A549 (cell line): ENCODE results near the gene FPR1. TPM values are rescaled to one million over a fixed set of nuclear protein-coding genes. Genes with fewer than 3 reads are reported as not detected.
A peak's percentile ranks its signal among the peaks of the same experiment; 100 is the strongest.

Experiments used
- ATAC-seq, 2 experiments: fragments of 200-7000 bp in 1 of 2; fragments of >200 bp in 1 of 2; cut with Nextera tagmentation in 1 of 2; cut with Tn5 transposase in 1 of 2; 3 replicates each; pipeline versions ENCODE4 v1.8.0 to v1.9.1; 2018 to 2020; ENCODE audit warnings: mild to moderate bottlenecking in 1 of 2, moderate library complexity in 1 of 2
- CTCF ChIA-PET: fragments of 300-600 bp; sonication (Branson Sonifier 250); formaldehyde crosslinking; extraction: SDS; loops from one replicate; lab custom pipeline; 2021; ENCODE audit warnings: antibody characterized with exemption, inconsistent platforms; lab: Yijun Ruan, JAX
- POLR2A ChIA-PET: fragments of 350-600 bp; formaldehyde crosslinking; extraction: SDS; loops from one replicate; lab custom pipeline; 2021; ENCODE audit warnings: antibody characterized with exemption, inconsistent platforms; lab: Yijun Ruan, JAX
- DNase-seq, 2 experiments: peaks; one replicate each; pipeline versions ENCODE4 v3.0.0 to v3.0.0-alpha.2; 2011 to 2016; ENCODE audit warnings: low read depth in 1 of 2, low spot score in 1 of 2
- FAIRE-seq: peaks from 2 replicates; lab custom pipeline; 2011; peaks lifted over from hg19 to GRCh38; lab: Jason Lieb, UNC
- H3K27ac ChIP-seq, 2 experiments: fragments of >200 bp; sonication (Bioruptor Twin); formaldehyde crosslinking; 3 replicates each; pipeline ENCODE4 v1.5.1; 2016 to 2017
- H3K4me1 ChIP-seq: fragments of >200 bp; sonication (Bioruptor Twin); formaldehyde crosslinking; 3 replicates; pipeline ENCODE4 v1.6.1; 2016
- H3K4me2 ChIP-seq: fragments of >200 bp; sonication (Bioruptor Twin); formaldehyde crosslinking; 3 replicates; pipeline ENCODE4 v1.6.1; 2016
- H3K4me3 ChIP-seq: fragments of >200 bp; sonication (Bioruptor Twin); formaldehyde crosslinking; 3 replicates; pipeline ENCODE4 v1.5.1; 2016
- H3K9me3 ChIP-seq: fragments of >200 bp; sonication (Bioruptor Twin); formaldehyde crosslinking; 3 replicates; pipeline ENCODE4 v1.6.1; 2016
- ATOH8 ChIP-seq: fragments of 250-450 bp; sonication (Bioruptor Pico); IDR thresholded peaks from 2 replicates; pipeline ENCODE4 v1.5.0; 2020; ENCODE audit warnings: low read depth, mild to moderate bottlenecking, moderate library complexity
- CBX2 ChIP-seq: fragments of 200-600 bp; sonication (generic); IDR thresholded peaks from 2 replicates; pipeline ENCODE4 v1.6.1; 2016; ENCODE audit warnings: low read depth, mild to moderate bottlenecking, borderline replicate concordance
- CBX8 ChIP-seq: fragments of 200-600 bp; sonication (generic); IDR thresholded peaks from 2 replicates; pipeline ENCODE4 v1.6.1; 2016
- CHD2 ChIP-seq: fragments of 150-350 bp; IDR thresholded peaks from 2 replicates; pipeline ENCODE4 v1.6.1; 2014; ENCODE audit warnings: low read length; ENCODE audit not compliant: partially characterized antibody
- E2F6 ChIP-seq: IDR thresholded peaks from 2 replicates; pipeline ENCODE4 v1.6.1; 2012; ENCODE audit warnings: low read depth, borderline replicate concordance
- FOSB ChIP-seq: fragments of 250-450 bp; sonication (Bioruptor Pico); IDR thresholded peaks from 2 replicates; pipeline ENCODE4 v1.5.0; 2020; ENCODE audit warnings: mild to moderate bottlenecking, moderate library complexity
- FOSL2 ChIP-seq, 2 experiments: fragments of 450-650 bp in 1 of 2; fragments of >200 bp in 1 of 2; sonication (Bioruptor Twin) in 1 of 2; formaldehyde crosslinking; IDR thresholded peaks; 2 replicates each; pipeline versions ENCODE4 v1.5.0 to v1.6.1; 2016 to 2020; ENCODE audit warnings: mild to moderate bottlenecking in 1 of 2, moderate library complexity in 1 of 2
- FOXS1 ChIP-seq: fragments of 250-450 bp; sonication (Bioruptor Pico); IDR thresholded peaks from 2 replicates; pipeline ENCODE4 v1.5.0; 2020; ENCODE audit warnings: mild to moderate bottlenecking, moderate library complexity
- GATA3 ChIP-seq: IDR thresholded peaks from 2 replicates; pipeline ENCODE4 v1.6.1; 2012; ENCODE audit warnings: borderline replicate concordance
- HDAC2 ChIP-seq: fragments of 200-600 bp; sonication (generic); IDR thresholded peaks from 2 replicates; pipeline ENCODE4 v1.6.1; 2016
- HOXB5 ChIP-seq: fragments of 250-450 bp; sonication (Bioruptor Pico); IDR thresholded peaks from 2 replicates; pipeline ENCODE4 v1.5.0; 2020; ENCODE audit warnings: mild to moderate bottlenecking, moderate library complexity
- JUN ChIP-seq, 2 experiments: fragments of >200 bp; sonication (Bioruptor Twin); formaldehyde crosslinking; IDR thresholded peaks; 2 replicates in 1 of 2; 3 replicates in 1 of 2; pipeline ENCODE4 v1.6.1; 2016 to 2017
- MAFK ChIP-seq: fragments of 450-650 bp; IDR thresholded peaks from 2 replicates; pipeline ENCODE4 v1.6.1; 2014; ENCODE audit not compliant: partially characterized antibody
- MAX ChIP-seq: IDR thresholded peaks from 2 replicates; pipeline ENCODE4 v1.6.1; 2012
- MAZ ChIP-seq: fragments of 150-350 bp; IDR thresholded peaks from 2 replicates; pipeline ENCODE4 v1.6.1; 2014; ENCODE audit warnings: antibody characterized with exemption, low read depth, low read length, borderline replicate concordance
- MYC ChIP-seq: IDR thresholded peaks from 2 replicates; pipeline ENCODE4 v1.6.1; 2012; ENCODE audit warnings: mild to moderate bottlenecking, inconsistent platforms, low read length, improper control_type of control experiment, borderline replicate concordance
- NFE2L2 ChIP-seq: fragments of 150-350 bp; conservative IDR thresholded peaks from 2 replicates; pipeline ENCODE4 v1.6.1; 2014; ENCODE audit warnings: low read length
- NR3C1 ChIP-seq: fragments of >200 bp; sonication (Bioruptor Twin); formaldehyde crosslinking; IDR thresholded peaks from 3 replicates; pipeline ENCODE4 v1.6.1; 2017
- PHF8 ChIP-seq: fragments of 200-600 bp; sonication (generic); IDR thresholded peaks from 2 replicates; pipeline ENCODE4 v1.6.1; 2016; ENCODE audit warnings: low read depth, mild to moderate bottlenecking, antibody characterized with exemption, moderate library complexity, borderline replicate concordance
- RAD21 ChIP-seq, 2 experiments: fragments of >200 bp in 1 of 2; sonication (Bioruptor Twin) in 1 of 2; formaldehyde crosslinking in 1 of 2; IDR thresholded peaks in 1 of 2; conservative IDR thresholded peaks in 1 of 2; 2 replicates in 1 of 2; 3 replicates in 1 of 2; pipeline ENCODE4 v1.6.1; 2012 to 2018; ENCODE audit warnings: inconsistent platforms in 1 of 2
- RCOR1 ChIP-seq: fragments of 150-350 bp; IDR thresholded peaks from 2 replicates; pipeline ENCODE4 v1.6.1; 2014; ENCODE audit warnings: antibody characterized with exemption, low read length, low read depth
- RNF2 ChIP-seq: fragments of 200-600 bp; sonication (generic); IDR thresholded peaks from 2 replicates; pipeline ENCODE4 v1.6.1; 2016; ENCODE audit warnings: low read depth, mild to moderate bottlenecking, antibody characterized with exemption, moderate library complexity, borderline replicate concordance
- SMC3 ChIP-seq: fragments of >200 bp; sonication (Bioruptor Twin); formaldehyde crosslinking; IDR thresholded peaks from 3 replicates; pipeline ENCODE4 v1.6.1; 2018; ENCODE audit warnings: inconsistent platforms
- USF2 ChIP-seq: fragments of 450-650 bp; IDR thresholded peaks from 2 replicates; pipeline ENCODE4 v1.6.1; 2014; ENCODE audit warnings: antibody characterized with exemption
- ZSCAN20 ChIP-seq: fragments of 250-450 bp; sonication (Bioruptor Pico); IDR thresholded peaks from 2 replicates; pipeline ENCODE4 v1.8.0; 2022; ENCODE audit warnings: mild to moderate bottlenecking, moderate library complexity
- WGBS: methylation state at CpG from one replicate; pipeline ENCODE4 v1.1.6; 2017; ENCODE audit errors: missing lambda C conversion rate; 5-methylcytosine and 5-hydroxymethylcytosine counted together
- polyA plus RNA-seq, 4 experiments: library from polyadenylated mRNA; depleted of rRNA in 3 of 4; stranded (reverse); fragments of >200 nt; fragmentation: RNase III in 1 of 4; extraction: RNeasy Plus Mini Kit Qiagen cat#74134 plus additional on column Dnase treatment in 1 of 4; gene quantifications; 2 replicates in 3 of 4; 3 replicates in 1 of 4; pipeline ENCODE4 v1.2.3, GENCODE V29; 2011 to 2017

FPR1 gene
- polyA plus RNA-seq, 2 of the 4 experiments (the other 2 are of a cell fraction): not detected

- peaks cover 24% of the 10 kb centered on the region; the same call in 2 of the 3 replicates for H3K9me3 ChIP-seq
- no peaks in the 10 kb centered on the region for H3K4me1 ChIP-seq
- H3K4me2 ChIP-seq: no peak overlapping the region
- no peak for FAIRE-seq
- POLR2A ChIA-PET: no interaction called here
- TF ChIP-seq NR3C1: no peak
- TF ChIP-seq SMC3: no peak
- TF ChIP-seq, all 56 proteins: peak for 0
- no peak for DNase-seq
- no peak for ATAC-seq
- CTCF ChIA-PET: interaction anchor here (0.8 kb wide), 1 partner anchor 12 kb away, joined by 3 read pairs; no protein-coding TSS in a partner anchor
- 2% methylated on average over 6 of the region's 6 CpGs for WGBS
- H3K4me3 ChIP-seq: no peak overlapping the region
- H3K27ac ChIP-seq: no peak overlapping the region
Observed at GRCh38 chr19:51784109-51784785, 32.6 kb upstream of the FPR1 start.

GRCh38 chr19:51783372-51783771 is 31.7 kb upstream of the FPR1 start:
- H3K27ac ChIP-seq: no peak overlapping the region
- no peaks in the 10 kb centered on the region for H3K4me1 ChIP-seq
- H3K4me3 ChIP-seq: no peak overlapping the region
- DNase-seq (peak in 1 of 2 experiments; percentile 24), ATAC-seq (no peak)
- CTCF ChIA-PET: no interaction called here
- no peak overlapping the region for H3K4me2 ChIP-seq
- WGBS: 2% methylated on average over 3 of the region's 3 CpGs
- TF ChIP-seq NR3C1 (no peak), RAD21 (conservative IDR thresholded peaks at IDR 0.05 in 1 of 2, IDR thresholded peaks at IDR 0.05 in 1 of 2) (peak in 1 of 2 experiments; percentile 49; a peak in 2 of 5 replicates), MYC (no peak)
- TF ChIP-seq, all 56 proteins: peak for 1
- peaks cover 23% of the 10 kb centered on the region; the same call in 2 of the 3 replicates for H3K9me3 ChIP-seq
- POLR2A ChIA-PET: no interaction called here
- FAIRE-seq: no peak

GRCh38 chr19:51781999-51782398 is 30.3 kb upstream of the FPR1 start:
- 37% methylated on average over 3 of the region's 3 CpGs for WGBS
- H3K27ac ChIP-seq: no peak overlapping the region
- POLR2A ChIA-PET: no interaction called here
- no peak overlapping the region for H3K4me3 ChIP-seq
- H3K4me2 ChIP-seq: no peak overlapping the region
- ATAC-seq (no peak), FAIRE-seq (no peak)
- H3K4me1 ChIP-seq: no peaks in the 10 kb centered on the region
- no peak for TF ChIP-seq MAX
- TF ChIP-seq PHF8: no peak
- TF ChIP-seq, all 56 proteins: peak for 0
- DNase-seq: no peak
- CTCF ChIA-PET: interaction anchor here (1.5 kb wide), 1 partner anchor 360 kb away, joined by 3 read pairs; no protein-coding TSS in a partner anchor
- H3K9me3 ChIP-seq: peaks cover 17% of the 10 kb centered on the region; the same call in 2 of the 3 replicates

- no peaks in the 10 kb centered on the region for H3K4me1 ChIP-seq
- no peak overlapping the region for H3K4me2 ChIP-seq
- DNase-seq: no peak
- ChIA-PET POLR2A (no interaction called here), CTCF (no interaction called here)
- no peak overlapping the region for H3K27ac ChIP-seq
- H3K4me3 ChIP-seq: no peak overlapping the region
- peaks cover 19% of the 10 kb centered on the region; the same call in 2 of the 3 replicates for H3K9me3 ChIP-seq
- under 1% methylated on average over 2 of the region's 2 CpGs for WGBS
- no peak for FAIRE-seq
- TF ChIP-seq MAFK (no peak), MYC (no peak), CBX2 (no peak), FOSB (CRISPR knock-in tag) (no peak), HDAC2 (no peak), MAZ (no peak), RNF2 (no peak)
- ATAC-seq: no peak
Observed at GRCh38 chr19:51780270-51780669, 28.6 kb upstream of the FPR1 start.

GRCh38 chr19:51779703-51780102 is 28.0 kb upstream of the FPR1 start:
- no peaks in the 10 kb centered on the region for H3K4me1 ChIP-seq
- WGBS: 0% methylated on average over 2 of the region's 2 CpGs
- FAIRE-seq (no peak), ATAC-seq (no peak), DNase-seq (no peak)
- H3K9me3 ChIP-seq: peaks cover 17% of the 10 kb centered on the region; the same call in 2 of the 3 replicates
- ChIA-PET CTCF (no interaction called here), POLR2A (no interaction called here)
- H3K4me3 ChIP-seq: no peak overlapping the region
- no peak overlapping the region for H3K27ac ChIP-seq
- H3K4me2 ChIP-seq: no peak overlapping the region
- no peak for TF ChIP-seq USF2
- TF ChIP-seq ZSCAN20: no peak
- TF ChIP-seq FOSL2 (IDR thresholded peaks at IDR 0.05): no peak
- TF ChIP-seq FOSL2 (CRISPR knock-in tag; IDR thresholded peaks at IDR 0.05): no peak
- TF ChIP-seq CHD2: no peak
- no peak for TF ChIP-seq HOXB5 (CRISPR knock-in tag)
- no peak for TF ChIP-seq NFE2L2
- no peak for TF ChIP-seq SMC3
- TF ChIP-seq E2F6: no peak
- no peak for TF ChIP-seq FOXS1
- TF ChIP-seq ATOH8: no peak
- no peak for TF ChIP-seq JUN (IDR thresholded peaks at IDR 0.05)
- TF ChIP-seq GATA3: no peak
- TF ChIP-seq RCOR1: no peak
- TF ChIP-seq CBX8: no peak
